Prostate gland (tissue), 2 donors: ENCODE results near the gene CACNA1F.

Source experiments
- POLR2A ChIP-seq: fragments of 450-650 bp; IDR thresholded peaks from one replicate; pipeline ENCODE4 v1.6.1; 2016; ENCODE audit warnings: antibody characterized with exemption, mild to moderate bottlenecking
- POLR2AphosphoS5 ChIP-seq: sonication (generic); formaldehyde crosslinking; IDR thresholded peaks from one replicate; pipeline ENCODE4 v1.6.1; 2017; ENCODE audit warnings: antibody characterized with exemption
- TF ChIP-seq, protein P1 (sequence below), 4 experiments: fragments of 200-600 bp in 2 of 4; fragments of 450-650 bp in 2 of 4; sonication (generic) in 2 of 4; IDR thresholded peaks; 1 replicate in 3 of 4; 2 replicates in 1 of 4; pipeline ENCODE4 v1.5.1; 2016 to 2019; ENCODE audit warnings: antibody characterized with exemption in 4 of 4, mild to moderate bottlenecking in 2 of 4, moderate library complexity in 2 of 4

DNA sequence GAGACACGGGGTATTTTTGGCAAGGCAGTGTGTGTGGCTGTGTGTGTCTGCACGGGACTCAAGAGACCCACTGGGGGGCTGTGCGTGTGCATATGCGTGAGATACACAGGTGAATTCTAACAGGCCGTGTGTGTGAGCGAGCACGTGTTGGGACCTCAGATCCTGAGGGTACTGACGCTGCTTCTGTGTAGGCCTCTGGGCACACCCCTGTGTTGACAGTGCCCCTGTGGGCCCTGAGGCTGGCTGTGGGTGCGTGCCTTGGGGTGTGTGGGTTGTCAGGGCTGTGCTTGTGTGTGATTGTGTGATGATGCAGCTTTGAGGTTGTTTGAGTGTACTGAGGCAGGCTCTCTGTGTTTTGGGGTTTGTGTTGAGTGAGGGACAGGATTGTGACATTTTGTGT is 17.4 kb upstream of the CACNA1F start:
- TF ChIP-seq, protein P1, sequence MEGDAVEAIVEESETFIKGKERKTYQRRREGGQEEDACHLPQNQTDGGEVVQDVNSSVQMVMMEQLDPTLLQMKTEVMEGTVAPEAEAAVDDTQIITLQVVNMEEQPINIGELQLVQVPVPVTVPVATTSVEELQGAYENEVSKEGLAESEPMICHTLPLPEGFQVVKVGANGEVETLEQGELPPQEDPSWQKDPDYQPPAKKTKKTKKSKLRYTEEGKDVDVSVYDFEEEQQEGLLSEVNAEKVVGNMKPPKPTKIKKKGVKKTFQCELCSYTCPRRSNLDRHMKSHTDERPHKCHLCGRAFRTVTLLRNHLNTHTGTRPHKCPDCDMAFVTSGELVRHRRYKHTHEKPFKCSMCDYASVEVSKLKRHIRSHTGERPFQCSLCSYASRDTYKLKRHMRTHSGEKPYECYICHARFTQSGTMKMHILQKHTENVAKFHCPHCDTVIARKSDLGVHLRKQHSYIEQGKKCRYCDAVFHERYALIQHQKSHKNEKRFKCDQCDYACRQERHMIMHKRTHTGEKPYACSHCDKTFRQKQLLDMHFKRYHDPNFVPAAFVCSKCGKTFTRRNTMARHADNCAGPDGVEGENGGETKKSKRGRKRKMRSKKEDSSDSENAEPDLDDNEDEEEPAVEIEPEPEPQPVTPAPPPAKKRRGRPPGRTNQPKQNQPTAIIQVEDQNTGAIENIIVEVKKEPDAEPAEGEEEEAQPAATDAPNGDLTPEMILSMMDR (IDR thresholded peaks at IDR 0.05) = no peak
- TF ChIP-seq POLR2A (no peak), POLR2AphosphoS5 (no peak)
